ENCODE data around the gene UPP1. TPM values are rescaled to one million over a fixed set of nuclear protein-coding genes. Genes with fewer than 3 reads are reported as not detected.

The UPP1 gene
- total and polyA plus RNA-seq, 2 of the 13 experiments (the other 11 are each of a cell fraction or from before 2014, with no cell fraction given), result 5.7 to 9.8 TPM

GRCh38 chr7:48098846-48099245, 9.8 kb downstream of the UPP1 start (continued):
- no peak for TF ChIP-seq CENPBD1 (CRISPR knock-in tag; IDR thresholded peaks at IDR 0.05; ENCODE audit: borderline replicate concordance, low read depth)

GRCh38 chr7:48099781-48100180, 10.7 kb downstream of the UPP1 start:
- Histone ChIP-seq H3K4me3 (replicated peaks in 1 of 3; ENCODE audit: insufficient read depth in 1 of 3, low read depth in 2 of 3, low read length in 3 of 3) (no peak overlapping the region), H3K27me3 (ENCODE audit: control insufficient read depth in 1 of 2, insufficient read depth in 2 of 2, low read length in 2 of 2) (no peaks in the 10 kb centered on the region), H2AFZ (ENCODE audit: low read length) (no peak overlapping the region), H3K4me1 (ENCODE audit: insufficient read depth, low read length) (0 out of 2 replicates have a peak, but pooled peaks cover 10% of the 10 kb centered on the region), H3K27ac (ENCODE audit: extremely low read length, insufficient read depth, low read length) (no peak overlapping the region), H3K79me2 (ENCODE audit: insufficient read depth, low read length) (no peaks in the 10 kb centered on the region), H3K9me3 (ENCODE audit: low read length) (no peaks in the 10 kb centered on the region), H3K36me3 (replicated peaks in 1 of 2; ENCODE audit: control insufficient read depth in 1 of 2, insufficient read depth in 2 of 2, low read length in 2 of 2) (peaks cover 13 to 19% of the 10 kb centered on the region in 2 experiments; a peak in 4 of 5 replicates), H3K4me2 (ENCODE audit: low read depth, low read length) (no peak overlapping the region), H3K9ac (ENCODE audit: insufficient read depth, low read depth, low read length) (no peak overlapping the region), H4K20me1 (ENCODE audit: insufficient read depth, low read length) (no peaks in the 10 kb centered on the region)
- ATAC-seq (no peak), FAIRE-seq (no peak), DNase-seq (ENCODE audit: low spot score) (no peak)
- ChIA-PET CTCF (ENCODE audit: low intra/inter-chr PET ratio, low total read pairs) (no interaction called here), POLR2A (no interaction called here)
- intact Hi-C loops (cut with micrococcal nuclease; ENCODE audit: unreplicated experiment), result no loop called here
- WGBS (ENCODE audit: low lambda C conversion rate), result 98% methylated on average over 3 of the region's 3 CpGs
- BruUV-seq (replicated peaks), result no TSS peak
- in situ Hi-C loops (cut with HindIII; ENCODE audit: extremely low pct_ligation_motif_present, low pct_unique_long_range_greater_than_20kb), result loop anchor here (25.0 kb wide), 1 partner anchor 837 kb away; no protein-coding TSS in a partner anchor
- TF ChIP-seq ZNF10 (CRISPR knock-in tag; IDR thresholded peaks at IDR 0.05; ENCODE audit: borderline replicate concordance, low read depth) (no peak), NR2F6 (IDR thresholded peaks at IDR 0.05) (no peak), NR2F6 (CRISPR knock-in tag; IDR thresholded peaks at IDR 0.05) (no peak), NFAT5 (CRISPR knock-in tag; IDR thresholded peaks at IDR 0.05) (no peak), ZBTB44 (CRISPR knock-in tag; IDR thresholded peaks at IDR 0.05) (no peak), REST (IDR thresholded peaks at IDR 0.05; ENCODE audit: borderline replicate concordance in 1 of 2, low read depth in 1 of 2, low read length in 2 of 2) (no peak), ZNF17 (CRISPR knock-in tag; IDR thresholded peaks at IDR 0.05) (no peak), SMAD1 (CRISPR knock-in tag; IDR thresholded peaks at IDR 0.05; ENCODE audit: borderline replicate concordance, low read depth) (no peak), ZGPAT (CRISPR knock-in tag; IDR thresholded peaks at IDR 0.05) (no peak)

All from HepG2 (cell line).